Motor neuron (in vitro differentiated cells): ENCODE data around the gene IGLL5. TPM values are rescaled to one million over a fixed set of nuclear protein-coding genes. Genes with fewer than 3 reads are reported as not detected.
"Not testable (repeated sequence)": the region's sequence is repeated elsewhere in the genome, so short reads cannot be mapped to it uniquely, and the experiment has no call there.

Experiments used
- ATAC-seq, 8 experiments: fragments of 200-7000 bp; cut with Tn5 transposase; replicated peaks in 6 of 8; 2 replicates each; pipeline ENCODE4 v1.8.0; 2021; ENCODE audit warnings: mild to moderate bottlenecking in 8 of 8, moderate library complexity in 8 of 8
- H3K27ac ChIP-seq, 2 donors: fragments of 250-450 bp; sonication (Bioruptor Pico); 2 replicates each; pipeline ENCODE4 v1.9.0; 2021; ENCODE audit warnings: antibody characterized with exemption in 2 of 2, mild to moderate bottlenecking in 2 of 2, moderate library complexity in 1 of 2
- H3K4me1 ChIP-seq, 2 donors: fragments of 250-450 bp; sonication (Bioruptor Pico); replicated peaks in 1 of 2; 2 replicates each; pipeline ENCODE4 v1.6.1; 2021; ENCODE audit warnings: antibody characterized with exemption in 2 of 2, mild to moderate bottlenecking in 2 of 2, moderate library complexity in 1 of 2
- H3K4me3 ChIP-seq, 5 donors: fragments of 250-450 bp; sonication (Bioruptor Pico); 2 replicates each; pipeline ENCODE4 v1.9.0; 2021; ENCODE audit warnings: antibody characterized with exemption in 5 of 5, mild to moderate bottlenecking in 5 of 5, moderate library complexity in 4 of 5
- WGBS, 10 experiments: fragments of 450-650 bp; shearing (Covaris generic); methylation state at CpG; one replicate each; pipeline ENCODE4 v1.0.0; 2022; 5-methylcytosine and 5-hydroxymethylcytosine counted together
- in situ Hi-C, 9 experiments: fragments of 400-800 bp; cut with MboI; loops; one replicate each; pipeline ENCODE4 v1.15.0; 2021; ENCODE audit warnings: low sequenced_read_pairs in 9 of 9, low pct_unique_long_range_greater_than_20kb in 2 of 9; ENCODE audit not compliant: unreplicated experiment in 9 of 9
- total RNA-seq, 8 experiments: library from RNA; unstranded; fragments of 300-600 nt; gene quantifications; 2 replicates each; pipeline versions ENCODE4 v1.2.3 to v1.2.4, GENCODE V29; 2022

IGLL5 gene
- total RNA-seq, 8 experiments from 2014 or later = 0.13 to 0.62 (median 0.25) TPM; not detected in 5

DNA sequence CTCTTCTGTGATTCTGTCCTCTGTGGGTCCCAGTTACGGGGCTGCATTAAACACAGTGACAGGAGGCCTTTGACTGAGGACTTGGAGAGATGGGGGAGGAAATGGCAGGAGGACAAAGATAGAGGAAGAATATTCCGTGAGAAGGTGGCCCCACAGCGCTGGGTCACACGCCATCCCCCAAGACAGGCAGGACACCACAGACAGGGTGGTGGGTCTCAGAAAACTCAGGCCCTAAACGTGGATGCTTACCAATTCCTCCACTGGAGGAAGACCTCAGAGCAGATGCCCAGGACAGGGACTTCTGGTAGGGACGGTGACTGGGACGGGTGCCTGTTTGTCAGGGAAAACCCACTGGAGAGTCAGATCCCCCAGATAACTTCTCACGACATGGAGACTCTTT lies 34.0 kb downstream of the IGLL5 start:
- WGBS, 10 experiments = 40 to 83% (median 52%) methylated on average over 1 to 5 of the region's 8 CpGs; no CpG with 5 or more reads in 3 of the 10 experiments
- Histone ChIP-seq H3K27ac (peak overlapping the region; percentile 20 to 49), H3K4me3 (no peak overlapping the region), H3K4me1 (no peaks in the 10 kb centered on the region)
- ATAC-seq = no peak
- in situ Hi-C loops = no loop called here

GRCh38 chr22:22922092-22922953 lies 34.7 kb downstream of the IGLL5 start:
- 60% methylated on average over 1 of the region's 16 CpGs; no CpG with 5 or more reads in 9 of the 10 experiments for WGBS, 10 experiments
- in situ Hi-C loops, H3K4me3 ChIP-seq, ATAC-seq, H3K4me1 ChIP-seq: not testable (repeated sequence)
- H3K27ac ChIP-seq = peak overlapping the region in 1 of 2 donors; percentile 33

DNA sequence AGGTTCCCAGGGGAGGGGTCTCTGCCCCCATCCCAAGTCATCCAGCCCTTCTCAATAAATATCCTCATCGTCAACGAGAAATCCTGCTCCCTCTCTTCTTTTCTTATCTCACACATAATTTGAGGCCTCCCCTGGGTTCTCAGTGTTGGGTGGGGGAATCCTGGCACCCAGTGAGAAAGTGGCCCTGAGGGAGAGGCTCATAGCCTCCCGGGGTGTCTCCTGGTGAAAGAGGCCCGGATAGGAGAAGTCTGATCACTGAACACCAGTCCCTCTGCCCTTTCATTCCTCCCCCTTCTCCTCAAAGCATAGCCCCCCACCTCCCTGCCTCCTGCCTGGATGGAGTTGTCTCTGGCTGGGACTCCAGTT lies 35.3 kb downstream of the IGLL5 start:
- no peak for ATAC-seq
- 0 to 83% (median 70%) methylated on average over 1 to 2 of the region's 4 CpGs; no CpG with 5 or more reads in 7 of the 10 experiments for whole genome bisulfite sequencing, 10 experiments
- no peak overlapping the region for H3K4me3 ChIP-seq
- in situ Hi-C loops = no loop called here
- no peaks in the 10 kb centered on the region for H3K4me1 ChIP-seq
- H3K27ac ChIP-seq = peak overlapping the region in 1 of 2 donors; percentile 33

DNA sequence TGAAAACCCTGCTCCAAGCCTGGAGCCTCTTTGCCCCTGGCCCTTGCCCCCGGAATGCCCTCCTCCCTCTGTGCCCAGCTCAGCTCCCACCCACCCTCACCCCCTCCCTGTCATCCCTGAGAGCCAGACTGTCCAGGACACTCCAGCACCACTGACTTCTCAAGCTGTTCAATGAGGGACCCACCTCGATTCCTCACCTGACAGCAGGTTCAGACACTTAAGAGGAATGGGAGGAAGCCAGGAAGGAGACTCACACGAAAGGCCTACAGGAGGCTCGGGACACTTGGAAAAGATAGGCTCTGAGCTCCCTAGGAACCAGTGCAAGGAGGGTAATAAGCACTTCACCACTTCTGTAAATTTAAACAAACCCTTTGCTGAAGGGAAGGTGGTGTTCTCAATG lies 35.8 kb downstream of the IGLL5 start:
- no peak for ATAC-seq
- 40 to 100% (median 79%) methylated on average over 1 to 4 of the region's 4 CpGs; no CpG with 5 or more reads in 5 of the 10 experiments for WGBS, 10 experiments
- in situ Hi-C loops = no loop called here
- H3K4me1 ChIP-seq = no peaks in the 10 kb centered on the region
- peak overlapping the region in 1 of 2 donors; percentile 20 for H3K27ac ChIP-seq
- H3K4me3 ChIP-seq = no peak overlapping the region

- H3K4me3 ChIP-seq = no peak overlapping the region
- no peak for ATAC-seq
- H3K27ac ChIP-seq = peak overlapping the region; percentile 20 to 35
- WGBS, 10 experiments = 83 to 100% (median 92%) methylated on average over 1 to 2 of the region's 4 CpGs; no CpG with 5 or more reads in 7 of the 10 experiments
- in situ Hi-C loops = no loop called here
- no peaks in the 10 kb centered on the region for H3K4me1 ChIP-seq
These were observed 36.3 kb downstream of the IGLL5 start for GRCh38 chr22:22923930-22924329.

GRCh38 chr22:22924369-22925145 lies 36.9 kb downstream of the IGLL5 start:
- Histone ChIP-seq H3K4me3 (no peak overlapping the region), H3K4me1 (no peaks in the 10 kb centered on the region), H3K27ac (peak overlapping the region; percentile 41 to 55)
- 28 to 87% (median 72%) methylated on average over 1 to 5 of the region's 9 CpGs; no CpG with 5 or more reads in 2 of the 10 experiments for WGBS, 10 experiments
- in situ Hi-C loops = no loop called here
- ATAC-seq = no peak

DNA sequence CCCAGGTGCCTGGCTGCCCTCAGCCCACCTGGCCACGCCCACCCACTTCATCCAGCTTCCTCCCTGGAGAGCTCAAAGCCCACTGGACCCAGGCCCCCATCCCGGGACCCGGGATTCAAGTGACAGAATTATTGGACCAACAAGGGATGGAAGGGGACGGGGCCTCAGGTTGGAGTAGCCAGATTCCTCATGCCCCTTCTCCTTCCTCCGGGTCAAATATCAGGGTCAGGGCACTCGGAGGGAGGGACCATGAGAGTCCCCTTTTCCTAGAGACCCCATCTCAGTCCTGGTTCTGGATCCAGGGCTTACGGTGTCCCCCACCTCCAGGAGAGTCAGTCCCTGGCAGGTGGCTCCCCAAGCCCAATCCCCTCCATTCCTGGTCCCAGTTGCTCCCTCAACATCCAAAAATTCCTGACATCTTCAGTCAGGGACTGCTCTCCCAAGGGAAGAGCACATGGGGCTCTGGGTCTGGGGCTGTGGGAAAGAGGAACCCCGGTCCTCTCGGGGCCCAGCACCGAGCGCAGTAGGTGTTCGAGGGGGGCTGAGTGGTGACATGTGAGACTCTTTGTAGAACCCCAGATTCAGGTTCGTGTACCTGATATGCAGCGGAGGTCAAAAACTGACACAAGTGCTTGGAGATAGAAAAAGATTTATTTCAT lies 37.7 kb downstream of the IGLL5 start:
- ATAC-seq = no peak
- Histone ChIP-seq H3K27ac (peak overlapping the region; percentile 41 to 55), H3K4me3 (no peak overlapping the region), H3K4me1 (no peaks in the 10 kb centered on the region)
- 40 to 91% (median 67%) methylated on average over 1 to 4 of the region's 14 CpGs; no CpG with 5 or more reads in 5 of the 10 experiments for WGBS, 10 experiments
- in situ Hi-C loops = no loop called here

GRCh38 chr22:22925805-22926369 lies 38.3 kb downstream of the IGLL5 start:
- no peak for ATAC-seq
- Histone ChIP-seq H3K27ac (peak overlapping the region in 1 of 2 donors; percentile 28), H3K4me1 (no peaks in the 10 kb centered on the region), H3K4me3 (no peak overlapping the region)
- 50 to 95% (median 79%) methylated on average over 2 to 4 of the region's 8 CpGs; no CpG with 5 or more reads in 3 of the 10 experiments for WGBS, 10 experiments
- in situ Hi-C loops = no loop called here

DNA sequence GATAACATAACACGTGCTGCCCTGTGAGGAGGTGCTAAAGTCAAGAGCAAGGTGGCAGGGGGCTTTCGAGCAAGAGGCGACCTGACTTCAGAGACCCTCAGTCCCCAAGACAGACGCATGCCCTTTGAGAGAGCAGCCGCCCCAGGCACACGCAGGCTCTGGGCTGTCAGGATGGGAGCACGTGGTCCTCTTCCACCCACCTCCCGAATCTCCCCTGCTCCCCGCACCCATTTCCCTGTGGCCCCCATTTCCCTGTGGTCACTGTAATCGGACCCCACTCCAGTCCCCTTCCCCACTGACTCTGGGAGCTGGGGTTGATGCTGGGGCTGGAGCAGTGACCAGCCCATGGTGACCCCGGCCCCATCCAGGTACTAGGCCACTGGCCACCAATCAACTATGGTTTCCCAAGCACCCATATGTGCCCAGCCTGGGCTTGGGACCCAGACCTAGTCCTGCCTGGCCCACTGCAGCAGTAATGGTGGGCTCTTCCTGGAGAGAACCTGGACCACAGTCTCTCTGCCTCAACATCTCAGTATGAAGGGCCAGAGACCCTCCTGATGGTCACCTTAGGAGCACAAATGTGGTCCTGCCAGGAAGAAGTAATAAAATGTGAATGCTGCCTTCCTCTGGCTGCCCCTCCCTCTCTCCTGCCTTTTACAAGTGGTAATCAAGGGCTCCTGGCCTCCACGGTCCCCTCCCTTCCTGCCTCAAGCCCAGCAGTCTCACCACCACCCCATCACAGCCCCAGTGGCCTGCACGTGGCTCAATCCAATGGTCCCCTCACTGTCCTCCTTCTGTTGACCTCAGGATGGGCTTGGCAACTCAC lies 39.0 kb downstream of the IGLL5 start:
- 0 to 65% (median 60%) methylated on average over 1 to 4 of the region's 13 CpGs; no CpG with 5 or more reads in 7 of the 10 experiments for WGBS, 10 experiments
- H3K4me1 ChIP-seq = no peaks in the 10 kb centered on the region
- ATAC-seq = peak in 2 of 8 experiments; percentile 10 to 21
- in situ Hi-C loops = no loop called here
- peak overlapping the region in 1 of 2 donors; percentile 28 for H3K27ac ChIP-seq
- no peak overlapping the region for H3K4me3 ChIP-seq

DNA sequence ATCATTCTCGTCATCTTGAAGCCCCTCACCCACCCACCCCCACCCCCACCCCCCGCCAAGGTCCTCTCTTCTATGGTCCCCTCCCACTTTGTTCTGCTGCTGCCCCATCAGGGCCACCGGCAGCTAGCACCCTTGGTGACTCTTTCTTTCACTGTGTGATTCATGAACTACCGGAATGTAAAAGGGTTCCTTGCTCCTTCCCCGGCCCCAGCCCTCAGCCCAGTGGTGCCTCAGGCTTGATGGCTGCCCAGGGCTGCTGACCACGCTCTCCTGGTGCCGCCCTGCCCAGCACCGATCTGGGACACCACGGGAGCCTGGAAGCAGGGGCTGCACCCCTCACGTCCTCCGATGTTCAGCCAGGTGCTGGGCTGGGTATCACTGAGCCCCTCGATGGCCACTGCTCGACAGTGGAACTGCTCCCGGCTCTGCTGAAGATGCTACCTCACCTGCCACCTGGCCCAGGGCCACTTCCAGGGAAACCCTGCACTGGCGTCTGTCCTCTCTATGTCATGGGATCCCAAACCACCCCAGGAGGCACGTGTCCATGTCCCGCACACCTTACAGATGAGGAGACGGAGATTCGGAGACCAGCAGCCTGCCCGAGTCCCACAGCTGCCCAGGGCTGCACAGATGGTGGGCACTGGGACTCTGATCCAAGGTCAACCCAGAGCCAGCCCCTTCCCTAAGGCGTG lies 39.7 kb downstream of the IGLL5 start:
- peak in 2 of 8 experiments; percentile 13 to 45 for ATAC-seq
- peak overlapping the region; percentile 4 to 19 for H3K27ac ChIP-seq
- H3K4me3 ChIP-seq = no peak overlapping the region
- no peaks in the 10 kb centered on the region for H3K4me1 ChIP-seq
- in situ Hi-C loops = no loop called here
- WGBS, 10 experiments = 82 to 100% (median 98%) methylated on average over 1 to 4 of the region's 21 CpGs; no CpG with 5 or more reads in 6 of the 10 experiments

DNA sequence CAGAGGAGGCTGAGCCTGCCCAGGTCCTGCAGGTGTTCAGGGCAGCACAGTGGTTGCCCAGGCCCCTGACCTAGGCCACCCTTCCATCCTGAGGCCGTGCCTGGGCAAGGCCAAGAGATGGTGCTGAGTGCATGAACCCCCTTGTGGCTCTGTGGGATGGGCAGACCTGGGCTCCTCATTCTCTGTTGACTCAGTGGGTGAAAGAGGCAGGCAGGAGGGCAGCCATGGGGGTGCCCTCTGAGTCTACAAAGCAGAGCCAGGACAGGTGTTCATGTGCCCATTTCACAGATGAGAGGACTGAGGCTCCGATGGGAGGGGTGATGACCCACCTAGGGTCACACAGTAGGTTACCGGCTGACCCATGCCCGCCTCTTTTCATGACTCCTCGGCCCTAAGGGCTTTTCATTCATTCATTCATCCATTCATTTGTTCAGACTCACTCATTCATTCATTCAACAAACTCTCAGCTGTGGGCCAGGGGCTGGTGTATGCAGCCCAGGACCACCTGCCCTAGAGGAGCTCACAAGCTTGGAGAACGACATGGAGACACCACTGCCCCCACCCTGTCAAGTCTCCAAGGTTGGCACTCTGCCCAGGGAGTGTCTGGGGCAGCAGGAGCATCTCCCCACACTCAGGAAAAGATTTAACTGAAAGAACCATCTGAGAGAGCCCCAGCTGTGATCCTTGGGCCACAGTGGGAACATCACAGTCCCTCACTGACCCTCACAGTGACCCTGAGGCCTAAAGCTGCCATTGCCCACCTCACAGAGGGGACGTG lies 40.5 kb downstream of the IGLL5 start:
- 11 to 100% (median 80%) methylated on average over 1 to 3 of the region's 7 CpGs; no CpG with 5 or more reads in 5 of the 10 experiments for WGBS, 10 experiments
- in situ Hi-C loops = no loop called here
- peak overlapping the region; percentile 4 to 41 for H3K27ac ChIP-seq
- no peaks in the 10 kb centered on the region for H3K4me1 ChIP-seq
- H3K4me3 ChIP-seq = no peak overlapping the region
- no peak for ATAC-seq
